H1 (cell line): Measurements from ENCODE around the gene FLRT1. TPM values are rescaled to one million over a fixed set of nuclear protein-coding genes. Genes with fewer than 3 reads are reported as not detected.

Experiments used
- CTCF ChIA-PET: fragments of 300-600 bp; sonication (Branson Sonifier 250); formaldehyde crosslinking; loops from one replicate; lab custom pipeline; 2021; ENCODE audit not compliant: partially characterized antibody; lab: Charles Lee
- POLR2A ChIA-PET: fragments of 300-600 bp; sonication (Branson Sonifier 250); formaldehyde crosslinking; loops from one replicate; lab custom pipeline; 2021; ENCODE audit warnings: inconsistent platforms; ENCODE audit not compliant: partially characterized antibody; lab: Charles Lee
- DNase-seq, 2 experiments: peaks; one replicate each; pipeline versions ENCODE4 v3.0.0 to v3.0.0-alpha.2; 2010 to 2022; ENCODE audit warnings: low spot score in 2 of 2, low read depth in 1 of 2, mixed read lengths in 1 of 2
- FAIRE-seq: peaks from 2 replicates; lab custom pipeline; 2011; peaks lifted over from hg19 to GRCh38; lab: Jason Lieb, UNC
- H2AFZ ChIP-seq: 2 replicates; pipeline ENCODE4 v1.8.1; 2012; ENCODE audit warnings: low read length, inconsistent platforms
- H2AK5ac ChIP-seq: 2 replicates; pipeline ENCODE4 v1.6.1; 2013; ENCODE audit warnings: low read depth, low read length
- H2BK120ac ChIP-seq: replicated peaks from 2 replicates; pipeline ENCODE3; 2013; ENCODE audit warnings: low read depth, low read length, inconsistent platforms
- H2BK12ac ChIP-seq: 2 replicates; pipeline ENCODE4 v1.6.1; 2013; ENCODE audit warnings: low read depth, low read length
- H2BK15ac ChIP-seq: 2 replicates; pipeline ENCODE4 v1.6.1; 2013; ENCODE audit warnings: low read length
- H2BK20ac ChIP-seq: 2 replicates; pipeline ENCODE4 v1.6.1; 2013; ENCODE audit warnings: low read length
- H2BK5ac ChIP-seq: 2 replicates; pipeline ENCODE4 v1.6.1; 2013; ENCODE audit warnings: low read depth, low read length
- H3K14ac ChIP-seq: 2 replicates; pipeline ENCODE4 v1.6.1; 2013; ENCODE audit warnings: inconsistent platforms; ENCODE audit not compliant: insufficient read length
- H3K18ac ChIP-seq: 2 replicates; pipeline ENCODE4 v1.6.1; 2013; ENCODE audit warnings: low read length; ENCODE audit errors: extremely low read depth
- H3K23ac ChIP-seq: 2 replicates; pipeline ENCODE4 v1.6.1; 2013; ENCODE audit warnings: inconsistent platforms; ENCODE audit not compliant: insufficient read length
- H3K23me2 ChIP-seq: 2 replicates; pipeline ENCODE4 v1.6.1; 2013; ENCODE audit warnings: low read depth, low read length
- H3K27ac ChIP-seq: 2 replicates; pipeline ENCODE4 v1.6.1; 2011; ENCODE audit warnings: low read depth, low read length, inconsistent platforms
- H3K27me3 ChIP-seq, 4 experiments: replicated peaks in 1 of 4; 1 replicate in 1 of 4; 2 replicates in 3 of 4; pipeline versions ENCODE4 v1.6.1 to v1.8.1; 2011 to 2013; ENCODE audit warnings: low read length in 3 of 4, mild to moderate bottlenecking in 3 of 4, inconsistent platforms in 2 of 4, mixed read lengths in 2 of 4, moderate library complexity in 1 of 4; ENCODE audit not compliant: control insufficient read depth in 3 of 4, insufficient read depth in 3 of 4; ENCODE audit errors: extremely low read depth in 1 of 4
- H3K36me3 ChIP-seq, 4 experiments: 2 replicates each; pipeline versions ENCODE4 v1.6.1 to v1.8.1; 2011 to 2013; ENCODE audit warnings: mild to moderate bottlenecking in 4 of 4, low read length in 3 of 4, moderate library complexity in 2 of 4, control low read depth in 1 of 4, inconsistent platforms in 1 of 4; ENCODE audit not compliant: insufficient read depth in 4 of 4, control insufficient read depth in 2 of 4
- H3K4ac ChIP-seq: replicated peaks from 2 replicates; pipeline ENCODE3; 2013; ENCODE audit warnings: low read length, low read depth, mixed read lengths, inconsistent platforms; ENCODE audit not compliant: insufficient read length
- H3K4me1 ChIP-seq, 4 experiments: replicated peaks in 1 of 4; 1 replicate in 1 of 4; 2 replicates in 3 of 4; pipeline versions ENCODE4 v1.6.1 to v1.8.1; 2011 to 2013; ENCODE audit warnings: low read length in 3 of 4, inconsistent platforms in 2 of 4, mixed read lengths in 1 of 4; ENCODE audit not compliant: insufficient read depth in 4 of 4, control insufficient read depth in 3 of 4
- H3K4me2 ChIP-seq, 2 experiments: 2 replicates each; pipeline versions ENCODE4 v1.6.1 to v1.8.1; 2011 to 2013; ENCODE audit warnings: low read depth in 2 of 2, low read length in 2 of 2, control low read depth in 1 of 2, inconsistent platforms in 1 of 2, mild to moderate bottlenecking in 1 of 2; ENCODE audit not compliant: insufficient read depth in 1 of 2
- H3K4me3 ChIP-seq, 4 experiments: fragments of 200-600, 300-600 bp in 1 of 4; sonication (generic), shearing (Covaris generic), sonication (Bioruptor Twin) in 1 of 4; 2 replicates each; pipeline versions ENCODE4 v1.5.1 to v1.8.1; 2011 to 2016; ENCODE audit warnings: low read length in 4 of 4, low read depth in 3 of 4, control low read depth in 2 of 4, inconsistent platforms in 2 of 4, mild to moderate bottlenecking in 2 of 4, mixed read lengths in 1 of 4, moderate library complexity in 1 of 4; ENCODE audit not compliant: insufficient read depth in 2 of 4; ENCODE audit errors: extremely low read depth in 1 of 4
- H3K56ac ChIP-seq: replicated peaks from 2 replicates; pipeline ENCODE3; 2013; ENCODE audit warnings: low read depth, mild to moderate bottlenecking, mixed read lengths, low read length, inconsistent platforms; ENCODE audit not compliant: insufficient read length
- H3K79me1 ChIP-seq: 2 replicates; pipeline ENCODE4 v1.6.1; 2013; ENCODE audit warnings: low read depth, low read length, control low read depth
- H3K79me2 ChIP-seq, 2 experiments: 2 replicates each; pipeline versions ENCODE4 v1.6.1 to v1.8.1; 2012 to 2013; ENCODE audit warnings: low read length in 2 of 2, mild to moderate bottlenecking in 2 of 2, inconsistent platforms in 1 of 2; ENCODE audit not compliant: insufficient read depth in 2 of 2, control insufficient read depth in 1 of 2
- H3K9ac ChIP-seq, 4 experiments: replicated peaks in 1 of 4; 1 replicate in 1 of 4; 2 replicates in 3 of 4; pipeline versions ENCODE4 v1.6.1 to v1.8.1; 2011 to 2013; ENCODE audit warnings: low read depth in 3 of 4, low read length in 3 of 4, control low read depth in 2 of 4, mild to moderate bottlenecking in 2 of 4, moderate library complexity in 2 of 4, inconsistent platforms in 1 of 4; ENCODE audit errors: extremely low read depth in 1 of 4
- H3K9me3 ChIP-seq, 2 experiments: 2 replicates each; pipeline versions ENCODE4 v1.6.1 to v1.8.1; 2012 to 2013; ENCODE audit warnings: mild to moderate bottlenecking in 2 of 2, moderate library complexity in 2 of 2, control low read depth in 1 of 2, inconsistent platforms in 1 of 2, low read depth in 1 of 2, low read length in 1 of 2, mixed read lengths in 1 of 2; ENCODE audit not compliant: insufficient read depth in 2 of 2
- H4K20me1 ChIP-seq, 2 experiments: replicated peaks in 1 of 2; 2 replicates each; pipeline versions ENCODE3 to v1.8.1; 2011 to 2013; ENCODE audit warnings: inconsistent platforms in 2 of 2, low read length in 2 of 2, mild to moderate bottlenecking in 1 of 2; ENCODE audit not compliant: insufficient read depth in 2 of 2, control insufficient read depth in 1 of 2
- H4K5ac ChIP-seq: 2 replicates; pipeline ENCODE4 v1.6.1; 2013; ENCODE audit warnings: low read length, low read depth, mixed read lengths, inconsistent platforms; ENCODE audit not compliant: insufficient read length
- H4K8ac ChIP-seq: 2 replicates; pipeline ENCODE4 v1.8.0; 2013; ENCODE audit warnings: mild to moderate bottlenecking, moderate library complexity, low read length, inconsistent platforms; ENCODE audit not compliant: insufficient read depth; ENCODE audit errors: extremely low read depth
- H4K91ac ChIP-seq: replicated peaks from 2 replicates; pipeline ENCODE3; 2013; ENCODE audit warnings: low read length, mixed read lengths, inconsistent platforms; ENCODE audit not compliant: insufficient read length
- EGR1 ChIP-seq: IDR thresholded peaks from 2 replicates; pipeline ENCODE4 v1.6.1; 2011; ENCODE audit warnings: low read depth, low read length, borderline replicate concordance
- JUN ChIP-seq: IDR thresholded peaks from 2 replicates; pipeline ENCODE4 v1.6.1; 2011; ENCODE audit warnings: low read depth, mild to moderate bottlenecking, improper control_type of control experiment, low read length
- KDM5A ChIP-seq: fragments of 200-600 bp; IDR thresholded peaks from 2 replicates; pipeline ENCODE4 v1.7.1; 2012; ENCODE audit warnings: mild to moderate bottlenecking, low read length, inconsistent platforms, mixed read lengths
- POLR2AphosphoS5 ChIP-seq: IDR thresholded peaks from 2 replicates; pipeline ENCODE4 v1.6.1; 2011; ENCODE audit warnings: low read depth, low read length
- RNF2 ChIP-seq: fragments of 200-900, 300-1000 bp; sonication (generic); IDR thresholded peaks from 2 replicates; pipeline ENCODE4 v1.7.1; 2016; ENCODE audit warnings: borderline replicate concordance, low read depth, mild to moderate bottlenecking, antibody characterized with exemption, low read length; ENCODE audit not compliant: poor library complexity, severe bottlenecking; ENCODE audit errors: missing control alignments
- SIN3A ChIP-seq, 2 experiments: IDR thresholded peaks in 1 of 2; conservative IDR thresholded peaks in 1 of 2; 2 replicates each; pipeline ENCODE4 v1.6.1; 2011 to 2012; ENCODE audit warnings: low read length in 2 of 2, improper control_type of control experiment in 1 of 2, low read depth in 1 of 2, mild to moderate bottlenecking in 1 of 2
- SRF ChIP-seq: IDR thresholded peaks from 2 replicates; pipeline ENCODE4 v1.6.1; 2011; ENCODE audit warnings: mild to moderate bottlenecking, low read depth, low read length, moderate library complexity
- TAF1 ChIP-seq: IDR thresholded peaks from 2 replicates; pipeline ENCODE4 v1.6.1; 2011; ENCODE audit warnings: mild to moderate bottlenecking, low read depth, low read length
- WGBS, 2 experiments: shearing (Covaris generic) in 1 of 2; methylation state at CpG; one replicate each; pipeline versions ENCODE4 v1.1.6 to v1.1.7; 2013 to 2015; ENCODE audit warnings: low lambda C conversion rate in 2 of 2, mixed read lengths in 2 of 2, inconsistent platforms in 1 of 2, low coverage in 1 of 2, missing lambda C conversion rate in 1 of 2; ENCODE audit not compliant: insufficient replicate concordance in 2 of 2, insufficient coverage in 1 of 2, insufficient read length in 1 of 2; ENCODE audit errors: extremely low coverage in 1 of 2, missing lambda C conversion rate in 1 of 2; 5-methylcytosine and 5-hydroxymethylcytosine counted together
- polyA plus RNA-seq, 7 experiments: library from polyadenylated mRNA; depleted of rRNA in 3 of 7; stranded (reverse) in 5 of 7; unstranded in 2 of 7; fragments of >200 nt in 5 of 7; fragments of 200-250 nt in 2 of 7; gene quantifications; 1 replicate in 5 of 7; 2 replicates in 1 of 7; 4 replicates in 1 of 7; pipeline versions ENCODE4 v1.2.1 to v1.2.3, GENCODE V29; 2011 to 2013; ENCODE audit warnings: missing spikeins in 2 of 7, mixed read lengths in 2 of 7
- total RNA-seq: library from RNA; stranded (reverse); fragmentation: NEBNext Ultra II Directional; extraction: Animal tissue kit (Norgen Biotek cat#: 25700); gene quantifications from 2 replicates; pipeline ENCODE4 v1.2.1, GENCODE V29; 2021
- TF ChIP-seq, protein P1 (sequence below): IDR thresholded peaks from 2 replicates; pipeline ENCODE4 v1.6.1; 2011; ENCODE audit warnings: low read depth, mild to moderate bottlenecking, low read length; ENCODE audit not compliant: insufficient read depth

The FLRT1 gene
- total and polyA plus RNA-seq, 2 of the 8 experiments (the other 6 are each of a cell fraction or from before 2014, with no cell fraction given), result 0.14 to 0.28 TPM

DNA sequence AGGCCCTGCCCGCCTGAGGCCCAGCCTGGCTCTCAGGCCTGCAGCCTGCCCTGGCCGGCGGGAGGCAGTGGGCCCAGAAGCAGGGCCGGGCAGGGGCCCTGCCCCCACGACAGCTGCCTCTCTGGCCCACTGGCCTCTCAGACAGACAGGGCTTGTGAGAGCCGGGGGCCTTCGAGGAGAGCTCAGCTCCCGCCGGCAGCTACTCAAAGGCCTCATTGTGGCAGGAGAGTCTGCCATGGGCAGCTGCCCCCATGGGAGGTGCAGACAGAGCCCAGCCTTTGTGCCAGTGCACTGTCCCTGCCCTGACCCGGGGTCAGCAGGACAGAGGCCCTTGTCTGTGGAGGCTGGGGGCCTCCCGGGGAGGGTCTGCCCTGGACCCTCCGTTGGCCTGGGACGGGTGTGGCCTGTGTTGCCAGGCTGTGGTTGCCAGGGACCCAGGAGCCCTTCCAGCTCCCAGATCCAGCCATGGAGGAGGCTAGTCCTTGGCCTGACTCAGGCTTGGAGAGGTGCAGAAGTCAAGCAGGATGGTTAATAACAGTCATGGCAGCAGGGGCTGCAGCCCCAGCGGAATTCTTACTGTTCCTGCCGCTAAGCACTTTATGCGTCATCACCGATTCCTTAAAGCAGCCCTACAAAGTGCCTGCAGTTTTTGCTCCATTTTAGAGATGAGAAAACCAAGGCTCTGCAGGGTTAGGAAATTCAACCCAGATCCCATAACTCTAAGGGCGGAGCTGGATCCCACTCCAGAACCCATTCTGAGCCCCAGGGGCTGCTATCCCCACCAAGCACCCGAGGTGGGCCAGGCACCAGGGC is 12.5 kb downstream of the FLRT1 start:
- Histone ChIP-seq H3K4me1 (peaks cover 2 to 10% (median 7%) of the 10 kb centered on the region in 4 experiments), H4K91ac (no peak overlapping the region), H3K9ac (no peak overlapping the region), H2BK12ac (no peak overlapping the region), H3K56ac (no peak overlapping the region), H2BK120ac (no peak overlapping the region), H3K23ac (no peak overlapping the region), H4K8ac (no peak overlapping the region), H2BK5ac (no peak overlapping the region), H3K79me1 (peaks cover 2% of the 10 kb centered on the region; the same call in 1 of the 2 replicates), H3K23me2 (0 out of 2 replicates have a peak, but pooled peaks cover 2% of the 10 kb centered on the region), H3K18ac (no peak overlapping the region), H3K14ac (no peak overlapping the region), H4K5ac (no peak overlapping the region), H2AK5ac (no peak overlapping the region; the same call in 1 of the 2 replicates), H2BK15ac (no peak overlapping the region), H3K27ac (no peak overlapping the region), H3K9me3 (no peaks in the 10 kb centered on the region), H3K79me2 (no peaks in the 10 kb centered on the region), H4K20me1 (peaks cover 9 to 11% of the 10 kb centered on the region in 2 experiments), H3K4me2 (no peak overlapping the region), H3K27me3 (peaks cover 1 to 68% (median 43%) of the 10 kb centered on the region in 4 experiments), H3K36me3 (no peaks in the 10 kb centered on the region), H3K4me3 (no peak overlapping the region), H2AFZ (no peak overlapping the region), H2BK20ac (no peak overlapping the region), H3K4ac (no peak overlapping the region)
- ChIA-PET CTCF (interaction anchor here (0.6 to 7.7 kb wide), 7 partner anchors 7 to 101 kb away, joined by 3 to 42 read pairs (median 4); no protein-coding TSS in a partner anchor), POLR2A (interaction anchor here (0.9 kb wide), 1 partner anchor 57 kb away, joined by 3 read pairs; no protein-coding TSS in a partner anchor)
- no peak for TF ChIP-seq TAF1
- TF ChIP-seq SRF, result no peak
- no peak for TF ChIP-seq KDM5A
- TF ChIP-seq, protein P1, sequence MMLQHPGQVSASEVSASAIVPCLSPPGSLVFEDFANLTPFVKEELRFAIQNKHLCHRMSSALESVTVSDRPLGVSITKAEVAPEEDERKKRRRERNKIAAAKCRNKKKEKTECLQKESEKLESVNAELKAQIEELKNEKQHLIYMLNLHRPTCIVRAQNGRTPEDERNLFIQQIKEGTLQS, result no peak
- TF ChIP-seq POLR2AphosphoS5, result no peak
- no peak for TF ChIP-seq JUN
- TF ChIP-seq EGR1, result no peak
- TF ChIP-seq RNF2, result no peak
- TF ChIP-seq SIN3A (conservative IDR thresholded peaks at IDR 0.05 in 1 of 2, IDR thresholded peaks at IDR 0.05 in 1 of 2; ENCODE audit: low read depth in 1 of 2, low read length in 2 of 2), result no peak
- DNase-seq, result no peak
- WGBS, 2 experiments, result 93% methylated on average over 15 of the region's 19 CpGs; no CpG with 5 or more reads in 1 of the 2 experiments
- FAIRE-seq, result no peak
